H1 (cell line): ENCODE data around the gene OVCA2. TPM values are rescaled to one million over a fixed set of nuclear protein-coding genes. Genes with fewer than 3 reads are reported as not detected.

Experiments used
- CTCF ChIA-PET: fragments of 300-600 bp; sonication (Branson Sonifier 250); formaldehyde crosslinking; loops from one replicate; lab custom pipeline; 2021; ENCODE audit not compliant: partially characterized antibody; lab: Charles Lee
- POLR2A ChIA-PET: fragments of 300-600 bp; sonication (Branson Sonifier 250); formaldehyde crosslinking; loops from one replicate; lab custom pipeline; 2021; ENCODE audit warnings: inconsistent platforms; ENCODE audit not compliant: partially characterized antibody; lab: Charles Lee
- DNase-seq, 2 experiments: peaks; one replicate each; pipeline versions ENCODE4 v3.0.0 to v3.0.0-alpha.2; 2010 to 2022; ENCODE audit warnings: low spot score in 2 of 2, low read depth in 1 of 2, mixed read lengths in 1 of 2
- FAIRE-seq: peaks from 2 replicates; lab custom pipeline; 2011; peaks lifted over from hg19 to GRCh38; lab: Jason Lieb, UNC
- H2AFZ ChIP-seq: 2 replicates; pipeline ENCODE4 v1.8.1; 2012; ENCODE audit warnings: low read length, inconsistent platforms
- H2AK5ac ChIP-seq: 2 replicates; pipeline ENCODE4 v1.6.1; 2013; ENCODE audit warnings: low read depth, low read length
- H2BK120ac ChIP-seq: replicated peaks from 2 replicates; pipeline ENCODE3; 2013; ENCODE audit warnings: low read depth, low read length, inconsistent platforms
- H2BK12ac ChIP-seq: 2 replicates; pipeline ENCODE4 v1.6.1; 2013; ENCODE audit warnings: low read depth, low read length
- H2BK15ac ChIP-seq: 2 replicates; pipeline ENCODE4 v1.6.1; 2013; ENCODE audit warnings: low read length
- H2BK20ac ChIP-seq: 2 replicates; pipeline ENCODE4 v1.6.1; 2013; ENCODE audit warnings: low read length
- H2BK5ac ChIP-seq: 2 replicates; pipeline ENCODE4 v1.6.1; 2013; ENCODE audit warnings: low read depth, low read length
- H3K14ac ChIP-seq: 2 replicates; pipeline ENCODE4 v1.6.1; 2013; ENCODE audit warnings: inconsistent platforms; ENCODE audit not compliant: insufficient read length
- H3K18ac ChIP-seq: 2 replicates; pipeline ENCODE4 v1.6.1; 2013; ENCODE audit warnings: low read length; ENCODE audit errors: extremely low read depth
- H3K23ac ChIP-seq: 2 replicates; pipeline ENCODE4 v1.6.1; 2013; ENCODE audit warnings: inconsistent platforms; ENCODE audit not compliant: insufficient read length
- H3K23me2 ChIP-seq: 2 replicates; pipeline ENCODE4 v1.6.1; 2013; ENCODE audit warnings: low read depth, low read length
- H3K27ac ChIP-seq: 2 replicates; pipeline ENCODE4 v1.6.1; 2011; ENCODE audit warnings: low read depth, low read length, inconsistent platforms
- H3K27me3 ChIP-seq, 4 experiments: replicated peaks in 1 of 4; 1 replicate in 1 of 4; 2 replicates in 3 of 4; pipeline versions ENCODE4 v1.6.1 to v1.8.1; 2011 to 2013; ENCODE audit warnings: low read length in 3 of 4, mild to moderate bottlenecking in 3 of 4, inconsistent platforms in 2 of 4, mixed read lengths in 2 of 4, moderate library complexity in 1 of 4; ENCODE audit not compliant: control insufficient read depth in 3 of 4, insufficient read depth in 3 of 4; ENCODE audit errors: extremely low read depth in 1 of 4
- H3K36me3 ChIP-seq, 4 experiments: 2 replicates each; pipeline versions ENCODE4 v1.6.1 to v1.8.1; 2011 to 2013; ENCODE audit warnings: mild to moderate bottlenecking in 4 of 4, low read length in 3 of 4, moderate library complexity in 2 of 4, control low read depth in 1 of 4, inconsistent platforms in 1 of 4; ENCODE audit not compliant: insufficient read depth in 4 of 4, control insufficient read depth in 2 of 4
- H3K4ac ChIP-seq: replicated peaks from 2 replicates; pipeline ENCODE3; 2013; ENCODE audit warnings: low read length, low read depth, mixed read lengths, inconsistent platforms; ENCODE audit not compliant: insufficient read length
- H3K4me1 ChIP-seq, 4 experiments: replicated peaks in 1 of 4; 1 replicate in 1 of 4; 2 replicates in 3 of 4; pipeline versions ENCODE4 v1.6.1 to v1.8.1; 2011 to 2013; ENCODE audit warnings: low read length in 3 of 4, inconsistent platforms in 2 of 4, mixed read lengths in 1 of 4; ENCODE audit not compliant: insufficient read depth in 4 of 4, control insufficient read depth in 3 of 4
- H3K4me2 ChIP-seq, 2 experiments: 2 replicates each; pipeline versions ENCODE4 v1.6.1 to v1.8.1; 2011 to 2013; ENCODE audit warnings: low read depth in 2 of 2, low read length in 2 of 2, control low read depth in 1 of 2, inconsistent platforms in 1 of 2, mild to moderate bottlenecking in 1 of 2; ENCODE audit not compliant: insufficient read depth in 1 of 2
- H3K4me3 ChIP-seq, 4 experiments: fragments of 200-600, 300-600 bp in 1 of 4; sonication (generic), shearing (Covaris generic), sonication (Bioruptor Twin) in 1 of 4; 2 replicates each; pipeline versions ENCODE4 v1.5.1 to v1.8.1; 2011 to 2016; ENCODE audit warnings: low read length in 4 of 4, low read depth in 3 of 4, control low read depth in 2 of 4, inconsistent platforms in 2 of 4, mild to moderate bottlenecking in 2 of 4, mixed read lengths in 1 of 4, moderate library complexity in 1 of 4; ENCODE audit not compliant: insufficient read depth in 2 of 4; ENCODE audit errors: extremely low read depth in 1 of 4
- H3K56ac ChIP-seq: replicated peaks from 2 replicates; pipeline ENCODE3; 2013; ENCODE audit warnings: low read depth, mild to moderate bottlenecking, mixed read lengths, low read length, inconsistent platforms; ENCODE audit not compliant: insufficient read length
- H3K79me1 ChIP-seq: 2 replicates; pipeline ENCODE4 v1.6.1; 2013; ENCODE audit warnings: low read depth, low read length, control low read depth
- H3K79me2 ChIP-seq, 2 experiments: 2 replicates each; pipeline versions ENCODE4 v1.6.1 to v1.8.1; 2012 to 2013; ENCODE audit warnings: low read length in 2 of 2, mild to moderate bottlenecking in 2 of 2, inconsistent platforms in 1 of 2; ENCODE audit not compliant: insufficient read depth in 2 of 2, control insufficient read depth in 1 of 2
- H3K9ac ChIP-seq, 4 experiments: replicated peaks in 1 of 4; 1 replicate in 1 of 4; 2 replicates in 3 of 4; pipeline versions ENCODE4 v1.6.1 to v1.8.1; 2011 to 2013; ENCODE audit warnings: low read depth in 3 of 4, low read length in 3 of 4, control low read depth in 2 of 4, mild to moderate bottlenecking in 2 of 4, moderate library complexity in 2 of 4, inconsistent platforms in 1 of 4; ENCODE audit errors: extremely low read depth in 1 of 4
- H3K9me3 ChIP-seq, 2 experiments: 2 replicates each; pipeline versions ENCODE4 v1.6.1 to v1.8.1; 2012 to 2013; ENCODE audit warnings: mild to moderate bottlenecking in 2 of 2, moderate library complexity in 2 of 2, control low read depth in 1 of 2, inconsistent platforms in 1 of 2, low read depth in 1 of 2, low read length in 1 of 2, mixed read lengths in 1 of 2; ENCODE audit not compliant: insufficient read depth in 2 of 2
- H4K20me1 ChIP-seq, 2 experiments: replicated peaks in 1 of 2; 2 replicates each; pipeline versions ENCODE3 to v1.8.1; 2011 to 2013; ENCODE audit warnings: inconsistent platforms in 2 of 2, low read length in 2 of 2, mild to moderate bottlenecking in 1 of 2; ENCODE audit not compliant: insufficient read depth in 2 of 2, control insufficient read depth in 1 of 2
- H4K5ac ChIP-seq: 2 replicates; pipeline ENCODE4 v1.6.1; 2013; ENCODE audit warnings: low read length, low read depth, mixed read lengths, inconsistent platforms; ENCODE audit not compliant: insufficient read length
- H4K8ac ChIP-seq: 2 replicates; pipeline ENCODE4 v1.8.0; 2013; ENCODE audit warnings: mild to moderate bottlenecking, moderate library complexity, low read length, inconsistent platforms; ENCODE audit not compliant: insufficient read depth; ENCODE audit errors: extremely low read depth
- H4K91ac ChIP-seq: replicated peaks from 2 replicates; pipeline ENCODE3; 2013; ENCODE audit warnings: low read length, mixed read lengths, inconsistent platforms; ENCODE audit not compliant: insufficient read length
- JUN ChIP-seq: IDR thresholded peaks from 2 replicates; pipeline ENCODE4 v1.6.1; 2011; ENCODE audit warnings: low read depth, mild to moderate bottlenecking, improper control_type of control experiment, low read length
- MAFK ChIP-seq: IDR thresholded peaks from 2 replicates; pipeline ENCODE4 v1.6.1; 2012; ENCODE audit warnings: low read depth, mild to moderate bottlenecking, improper control_type of control experiment, low read length
- NANOG ChIP-seq: IDR thresholded peaks from 2 replicates; pipeline ENCODE4 v1.6.1; 2011; ENCODE audit warnings: low read length, low read depth, mild to moderate bottlenecking, inconsistent platforms; ENCODE audit not compliant: insufficient read depth, poor library complexity, severe bottlenecking
- NRF1 ChIP-seq: IDR thresholded peaks from 2 replicates; pipeline ENCODE4 v1.6.1; 2011; ENCODE audit warnings: mild to moderate bottlenecking, low read depth, low read length, improper control_type of control experiment
- RFX5 ChIP-seq: IDR thresholded peaks from 2 replicates; pipeline ENCODE4 v1.6.1; 2011; ENCODE audit warnings: low read depth, low read length, improper control_type of control experiment, borderline replicate concordance
- TCF12 ChIP-seq: IDR thresholded peaks from 2 replicates; pipeline ENCODE4 v1.6.1; 2011; ENCODE audit warnings: low read depth, mild to moderate bottlenecking, low read length
- ZNF274 ChIP-seq: IDR thresholded peaks from 2 replicates; pipeline ENCODE4 v1.7.0; 2012; ENCODE audit warnings: low read length, borderline replicate concordance; ENCODE audit errors: extremely low read depth
- WGBS, 2 experiments: shearing (Covaris generic) in 1 of 2; methylation state at CpG; one replicate each; pipeline versions ENCODE4 v1.1.6 to v1.1.7; 2013 to 2015; ENCODE audit warnings: low lambda C conversion rate in 2 of 2, mixed read lengths in 2 of 2, inconsistent platforms in 1 of 2, low coverage in 1 of 2, missing lambda C conversion rate in 1 of 2; ENCODE audit not compliant: insufficient replicate concordance in 2 of 2, insufficient coverage in 1 of 2, insufficient read length in 1 of 2; ENCODE audit errors: extremely low coverage in 1 of 2, missing lambda C conversion rate in 1 of 2; 5-methylcytosine and 5-hydroxymethylcytosine counted together
- polyA plus RNA-seq, 7 experiments: library from polyadenylated mRNA; depleted of rRNA in 3 of 7; stranded (reverse) in 5 of 7; unstranded in 2 of 7; fragments of >200 nt in 5 of 7; fragments of 200-250 nt in 2 of 7; gene quantifications; 1 replicate in 5 of 7; 2 replicates in 1 of 7; 4 replicates in 1 of 7; pipeline versions ENCODE4 v1.2.1 to v1.2.3, GENCODE V29; 2011 to 2013; ENCODE audit warnings: missing spikeins in 2 of 7, mixed read lengths in 2 of 7
- total RNA-seq: library from RNA; stranded (reverse); fragmentation: NEBNext Ultra II Directional; extraction: Animal tissue kit (Norgen Biotek cat#: 25700); gene quantifications from 2 replicates; pipeline ENCODE4 v1.2.1, GENCODE V29; 2021
- TF ChIP-seq, protein P1 (sequence below): IDR thresholded peaks from 2 replicates; pipeline ENCODE4 v1.6.1; 2011; ENCODE audit warnings: low read depth, mild to moderate bottlenecking, low read length; ENCODE audit not compliant: insufficient read depth

OVCA2 gene
- total and polyA plus RNA-seq, 2 of the 8 experiments (the other 6 are each of a cell fraction or from before 2014, with no cell fraction given), result 15.3 to 37.0 TPM

DNA sequence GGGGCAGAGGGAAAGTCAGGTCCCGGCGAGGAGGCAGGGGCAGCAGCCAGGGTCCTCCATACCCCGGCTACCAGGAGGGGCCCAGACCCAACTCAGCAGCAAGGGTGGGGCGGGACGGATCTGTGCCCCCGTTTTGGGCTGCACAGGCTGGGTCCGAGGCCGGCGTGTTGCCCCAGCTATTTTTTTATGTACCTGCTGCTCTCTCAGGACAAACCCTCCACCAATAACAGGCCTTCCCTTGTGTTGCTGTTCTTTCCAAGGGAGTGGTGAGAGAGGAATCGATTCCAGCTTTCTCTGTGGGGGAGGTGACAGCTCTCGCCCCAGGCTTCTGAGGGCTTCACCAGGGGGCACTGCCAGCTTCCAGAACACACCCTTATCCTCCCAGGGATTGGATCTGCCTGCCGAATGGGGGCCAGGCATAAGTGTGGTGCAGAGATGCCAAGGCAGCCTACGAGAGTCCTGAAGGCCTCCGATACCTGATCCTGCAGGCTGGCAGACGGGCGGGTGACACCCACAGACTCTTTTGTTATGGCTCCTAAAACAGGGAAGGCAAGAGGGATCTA is 39.0 kb upstream of the OVCA2 start:
- H3K14ac ChIP-seq, result no peak overlapping the region
- CTCF ChIA-PET, result interaction anchor here (0.7 to 1.3 kb wide), 5 partner anchors 17 to 935 kb away, joined by 3 to 4 read pairs (median 3); no protein-coding TSS in a partner anchor
- no peak overlapping the region for H2BK120ac ChIP-seq
- H3K4me1 ChIP-seq, result peaks cover 0 to 15% (median 3%) of the 10 kb centered on the region in 4 experiments; a peak in 6 of 7 replicates
- H3K23me2 ChIP-seq, result peaks cover 4% of the 10 kb centered on the region; the same call in 1 of the 2 replicates
- no peaks in the 10 kb centered on the region for H3K9me3 ChIP-seq
- no peak overlapping the region for H2BK12ac ChIP-seq
- POLR2A ChIA-PET, result interaction anchor here (0.6 kb wide), 1 partner anchor 98 kb away, joined by 3 read pairs; no protein-coding TSS in a partner anchor
- no peak overlapping the region for H2BK15ac ChIP-seq
- no peak overlapping the region for H3K4me3 ChIP-seq
- WGBS, 2 experiments, result 84% methylated on average over 16 of the region's 16 CpGs; no CpG with 5 or more reads in 1 of the 2 experiments
- no peaks in the 10 kb centered on the region for H3K79me2 ChIP-seq
- H3K4ac ChIP-seq, result no peak overlapping the region
- no peak overlapping the region for H2BK20ac ChIP-seq
- no peak overlapping the region for H4K5ac ChIP-seq
- H3K36me3 ChIP-seq, result no peaks in the 10 kb centered on the region
- no peak overlapping the region for H2BK5ac ChIP-seq
- H3K18ac ChIP-seq, result no peak overlapping the region; the same call in none of the 2 replicates
- no peaks in the 10 kb centered on the region for H4K20me1 ChIP-seq
- no peak overlapping the region for H2AK5ac ChIP-seq
- H3K27ac ChIP-seq, result no peak overlapping the region
- no peak overlapping the region for H3K23ac ChIP-seq
- no peak overlapping the region; the same call in 1 of the 2 replicates for H4K8ac ChIP-seq
- no peaks in the 10 kb centered on the region for H3K79me1 ChIP-seq
- DNase-seq (no peak), FAIRE-seq (no peak)
- no peak overlapping the region for H2AFZ ChIP-seq
- H4K91ac ChIP-seq, result no peak overlapping the region
- no peak overlapping the region for H3K56ac ChIP-seq
- no peak overlapping the region for H3K9ac ChIP-seq
- 0 out of 4 replicates have a peak overlapping the region, but pooled peaks of 1 of the 2 experiments have one; percentile 6 for H3K4me2 ChIP-seq
- H3K27me3 ChIP-seq, result peaks cover 8 to 18% (median 17%) of the 10 kb centered on the region in 4 experiments
- TF ChIP-seq NANOG, result no peak
- no peak for TF ChIP-seq RFX5
- TF ChIP-seq TCF12, result no peak
- TF ChIP-seq, protein P1, sequence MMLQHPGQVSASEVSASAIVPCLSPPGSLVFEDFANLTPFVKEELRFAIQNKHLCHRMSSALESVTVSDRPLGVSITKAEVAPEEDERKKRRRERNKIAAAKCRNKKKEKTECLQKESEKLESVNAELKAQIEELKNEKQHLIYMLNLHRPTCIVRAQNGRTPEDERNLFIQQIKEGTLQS, result no peak
- TF ChIP-seq JUN, result no peak
- no peak for TF ChIP-seq MAFK
- TF ChIP-seq NRF1, result no peak
- no peak for TF ChIP-seq ZNF274
